ENCODE results near the gene CBS. TPM values are rescaled to one million over a fixed set of nuclear protein-coding genes. Genes with fewer than 3 reads are reported as not detected.

Gene CBS
- polyA plus RNA-seq, 2 of the 4 experiments (the other 2 are of a cell fraction) = 13.7 to 38.3 TPM

GRCh38 chr21:43018519-43018918 lies 57.1 kb downstream of the CBS start:
- Histone ChIP-seq H3K27ac (no peak overlapping the region), H3K4me3 (no peak overlapping the region), H3K4me2 (no peak overlapping the region), H3K4me1 (no peaks in the 10 kb centered on the region), H3K9me3 (no peaks in the 10 kb centered on the region)
- TF ChIP-seq EP300 (IDR thresholded peaks at IDR 0.05) (no peak), CHD2 (IDR thresholded peaks at IDR 0.05; ENCODE audit: low read length, partially characterized antibody) (no peak), HOXB13 (CRISPR knock-in tag; IDR thresholded peaks at IDR 0.05; ENCODE audit: low read depth) (no peak), ZC3H11A (IDR thresholded peaks at IDR 0.05) (no peak), MYC (IDR thresholded peaks at IDR 0.05; ENCODE audit: borderline replicate concordance, low read length) (no peak), POLR2A (IDR thresholded peaks at IDR 0.05; ENCODE audit: low read length) (no peak), PHF8 (IDR thresholded peaks at IDR 0.05; ENCODE audit: borderline replicate concordance, low read depth) (no peak), KDM1A (IDR thresholded peaks at IDR 0.05; ENCODE audit: low read depth) (no peak), FOXS1 (CRISPR knock-in tag; IDR thresholded peaks at IDR 0.05) (no peak), USF2 (IDR thresholded peaks at IDR 0.05) (no peak), HES2 (IDR thresholded peaks at IDR 0.05) (no peak), CTCF (IDR thresholded peaks at IDR 0.05) (no peak), NPAS2 (CRISPR knock-in tag; IDR thresholded peaks at IDR 0.05; ENCODE audit: borderline replicate concordance) (no peak)
- FAIRE-seq (no peak), DNase-seq (ENCODE audit: low read depth in 1 of 2, low spot score in 1 of 2) (no peak), ATAC-seq (no peak)
- POLR2A ChIA-PET = no interaction called here
- 100% methylated on average over 1 of the region's 10 CpGs for WGBS (ENCODE audit: missing lambda C conversion rate)
- CTCF ChIA-PET = no interaction called here

GRCh38 chr21:43016728-43017127 lies 58.9 kb downstream of the CBS start:
- ChIA-PET POLR2A (no interaction called here), CTCF (no interaction called here)
- FAIRE-seq (no peak), ATAC-seq (no peak), DNase-seq (ENCODE audit: low read depth in 1 of 2, low spot score in 1 of 2) (no peak)
- Histone ChIP-seq H3K4me3 (no peak overlapping the region), H3K27ac (no peak overlapping the region), H3K4me2 (no peak overlapping the region), H3K4me1 (no peaks in the 10 kb centered on the region), H3K9me3 (no peaks in the 10 kb centered on the region)
- TF ChIP-seq HES2 (IDR thresholded peaks at IDR 0.05) (no peak), RFX5 (IDR thresholded peaks at IDR 0.05) (no peak), SMC3 (IDR thresholded peaks at IDR 0.05) (no peak), CTCF (IDR thresholded peaks at IDR 0.05) (no peak), JUN (IDR thresholded peaks at IDR 0.05) (no peak), CHD2 (IDR thresholded peaks at IDR 0.05; ENCODE audit: low read length, partially characterized antibody) (no peak), RAD21 (conservative IDR thresholded peaks at IDR 0.05 in 1 of 2, IDR thresholded peaks at IDR 0.05 in 1 of 2) (no peak), ATOH8 (CRISPR knock-in tag; IDR thresholded peaks at IDR 0.05; ENCODE audit: low read depth) (no peak), MYC (IDR thresholded peaks at IDR 0.05; ENCODE audit: borderline replicate concordance, low read length) (no peak), PHF8 (IDR thresholded peaks at IDR 0.05; ENCODE audit: borderline replicate concordance, low read depth) (no peak), CHD4 (IDR thresholded peaks at IDR 0.05; ENCODE audit: borderline replicate concordance) (no peak), ZSCAN20 (CRISPR knock-in tag; IDR thresholded peaks at IDR 0.05) (no peak), POLR2A (IDR thresholded peaks at IDR 0.05; ENCODE audit: low read length) (no peak), KDM5A (IDR thresholded peaks at IDR 0.05) (no peak), MAZ (IDR thresholded peaks at IDR 0.05; ENCODE audit: borderline replicate concordance, low read depth, low read length) (no peak), CBX2 (IDR thresholded peaks at IDR 0.05; ENCODE audit: borderline replicate concordance, low read depth) (no peak), SREBF2 (IDR thresholded peaks at IDR 0.05) (no peak), BCL3 (IDR thresholded peaks at IDR 0.05) (no peak)
- WGBS (ENCODE audit: missing lambda C conversion rate) = 91% methylated on average over 13 of the region's 13 CpGs

Data from A549 (cell line).